ENCODE results near the gene CDK5RAP3.
"Not testable (repeated sequence)": the region's sequence is repeated elsewhere in the genome, so short reads cannot be mapped to it uniquely, and the experiment has no call there.

Gene CDK5RAP3

GRCh38 chr17:48014595-48015111, 43.7 kb downstream of the CDK5RAP3 start:
- Histone ChIP-seq H3K4me2 (no peak overlapping the region), H3K4me1 (ENCODE audit: low read depth, poor library complexity, severe bottlenecking) (peaks cover 36% of the 10 kb centered on the region), H3K27ac (no peak overlapping the region), H3K4me3 (IDR thresholded peaks at IDR 0.05; ENCODE audit: insufficient read depth, low read depth, low read length) (no peak overlapping the region), H3K27me3 (ENCODE audit: insufficient read depth, low read depth) (no peaks in the 10 kb centered on the region; the same call in 1 of the 2 replicates), H3K36me3 (ENCODE audit: insufficient read depth) (no peaks in the 10 kb centered on the region), H4K20me1 (ENCODE audit: insufficient read depth) (no peaks in the 10 kb centered on the region), H3K9ac (no peak overlapping the region), H2AFZ (ENCODE audit: low read depth) (no peak overlapping the region), H3K79me2 (ENCODE audit: insufficient read depth, low read depth) (no peaks in the 10 kb centered on the region)
- no peak for TF ChIP-seq CTCF (conservative IDR thresholded peaks at IDR 0.05; ENCODE audit: low read depth, low read length)

GRCh38 chr17:48016112-48016511, 45.2 kb downstream of the CDK5RAP3 start:
- H3K9ac ChIP-seq, result no peak overlapping the region
- H3K27me3 ChIP-seq (ENCODE audit: insufficient read depth, low read depth), result no peaks in the 10 kb centered on the region; the same call in 1 of the 2 replicates
- H3K79me2 ChIP-seq (ENCODE audit: insufficient read depth, low read depth), result no peaks in the 10 kb centered on the region
- H3K4me1 ChIP-seq (ENCODE audit: low read depth, poor library complexity, severe bottlenecking), result peaks cover 33% of the 10 kb centered on the region
- H3K27ac ChIP-seq, result no peak overlapping the region
- no peaks in the 10 kb centered on the region for H4K20me1 ChIP-seq (ENCODE audit: insufficient read depth)
- no peak overlapping the region for H2AFZ ChIP-seq (ENCODE audit: low read depth)
- no peak for TF ChIP-seq CTCF (conservative IDR thresholded peaks at IDR 0.05; ENCODE audit: low read depth, low read length)
- no peaks in the 10 kb centered on the region for H3K36me3 ChIP-seq (ENCODE audit: insufficient read depth)
- no peak overlapping the region for H3K4me3 ChIP-seq (IDR thresholded peaks at IDR 0.05; ENCODE audit: insufficient read depth, low read depth, low read length)
- H3K4me2 ChIP-seq, result no peak overlapping the region

- not testable (repeated sequence) for H4K20me1 ChIP-seq (ENCODE audit: insufficient read depth); H3K27me3 ChIP-seq (ENCODE audit: insufficient read depth, low read depth); H3K36me3 ChIP-seq (ENCODE audit: insufficient read depth); H3K9ac ChIP-seq; H3K4me3 ChIP-seq (IDR thresholded peaks at IDR 0.05; ENCODE audit: insufficient read depth, low read depth, low read length); H3K79me2 ChIP-seq (ENCODE audit: insufficient read depth, low read depth)
- H3K4me2 ChIP-seq, result peak overlapping the region; percentile 65
- H3K4me1 ChIP-seq (ENCODE audit: low read depth, poor library complexity, severe bottlenecking), result peaks cover 30% of the 10 kb centered on the region
- peak overlapping the region; percentile 41; the same call in 1 of the 2 replicates for H2AFZ ChIP-seq (ENCODE audit: low read depth)
- peak overlapping the region; percentile 59 for H3K27ac ChIP-seq
Observed at GRCh38 chr17:48017817-48018158, 46.9 kb downstream of the CDK5RAP3 start.

GRCh38 chr17:48021934-48022333, 51.0 kb downstream of the CDK5RAP3 start:
- H2AFZ ChIP-seq (ENCODE audit: low read depth), result no peak overlapping the region
- H3K9ac ChIP-seq, result no peak overlapping the region
- peaks cover 46% of the 10 kb centered on the region for H3K4me1 ChIP-seq (ENCODE audit: low read depth, poor library complexity, severe bottlenecking)
- H3K36me3 ChIP-seq (ENCODE audit: insufficient read depth), result no peaks in the 10 kb centered on the region
- H3K27me3 ChIP-seq (ENCODE audit: insufficient read depth, low read depth), result no peaks in the 10 kb centered on the region
- TF ChIP-seq CTCF (conservative IDR thresholded peaks at IDR 0.05; ENCODE audit: low read depth, low read length), result no peak
- H3K79me2 ChIP-seq (ENCODE audit: insufficient read depth, low read depth), result no peaks in the 10 kb centered on the region
- no peak overlapping the region for H3K27ac ChIP-seq
- no peak overlapping the region for H3K4me2 ChIP-seq
- no peaks in the 10 kb centered on the region for H4K20me1 ChIP-seq (ENCODE audit: insufficient read depth)
- no peak overlapping the region for H3K4me3 ChIP-seq (IDR thresholded peaks at IDR 0.05; ENCODE audit: insufficient read depth, low read depth, low read length)

- peaks cover 37% of the 10 kb centered on the region for H3K4me1 ChIP-seq (ENCODE audit: low read depth, poor library complexity, severe bottlenecking)
- no peaks in the 10 kb centered on the region for H4K20me1 ChIP-seq (ENCODE audit: insufficient read depth)
- peak overlapping the region; percentile 93 for H2AFZ ChIP-seq (ENCODE audit: low read depth)
- no peak for TF ChIP-seq CTCF (conservative IDR thresholded peaks at IDR 0.05; ENCODE audit: low read depth, low read length)
- H3K9ac ChIP-seq, result no peak overlapping the region
- H3K27ac ChIP-seq, result no peak overlapping the region
- H3K4me3 ChIP-seq (IDR thresholded peaks at IDR 0.05; ENCODE audit: insufficient read depth, low read depth, low read length), result no peak overlapping the region
- H3K79me2 ChIP-seq (ENCODE audit: insufficient read depth, low read depth), result no peaks in the 10 kb centered on the region
- H3K4me2 ChIP-seq, result peak overlapping the region; percentile 60
- H3K36me3 ChIP-seq (ENCODE audit: insufficient read depth), result no peaks in the 10 kb centered on the region
- no peaks in the 10 kb centered on the region for H3K27me3 ChIP-seq (ENCODE audit: insufficient read depth, low read depth)
Observed at GRCh38 chr17:48022901-48023300, 52.0 kb downstream of the CDK5RAP3 start.

All from KMS-11 (cell line).